ENCODE measurements around the gene DENND2A. TPM values are rescaled to one million over a fixed set of nuclear protein-coding genes. Genes with fewer than 3 reads are reported as not detected.

Gene DENND2A
- total RNA-seq, 2 donors from 2014 or later, result not detected

DNA sequence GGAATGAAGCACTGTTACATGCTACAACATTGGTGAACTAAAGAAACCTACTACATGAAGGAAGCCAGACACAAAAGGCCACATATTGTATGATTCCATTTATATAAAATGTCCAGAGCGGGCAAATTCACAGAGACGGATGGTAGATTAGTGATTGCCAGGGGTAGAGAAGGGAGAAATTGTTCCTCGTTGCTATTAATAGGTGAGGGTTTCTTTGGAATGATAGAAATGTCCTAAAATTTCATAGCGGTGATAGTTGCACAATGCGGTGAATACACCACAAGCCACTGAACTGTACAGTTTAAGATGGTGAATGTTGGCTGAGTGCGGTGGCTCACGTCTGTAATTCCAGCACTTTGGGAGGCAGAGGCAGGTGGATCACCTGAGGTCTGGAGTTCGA, 29.0 kb downstream of the DENND2A start:
- Mint-ChIP-seq H3K36me3 (ENCODE audit: insufficient read depth in 2 of 2) (no peaks in the 10 kb centered on the region), H3K4me3 (no peak overlapping the region), H3K27me3 (ENCODE audit: low read depth) (no peaks in the 10 kb centered on the region), H3K9me3 (no peaks in the 10 kb centered on the region), H3K27ac (no peak overlapping the region), H3K4me1 (ENCODE audit: low read depth) (no peaks in the 10 kb centered on the region)
- ATAC-seq (replicated peaks in 1 of 2) (no peak), DNase-seq (no peak)

DNA sequence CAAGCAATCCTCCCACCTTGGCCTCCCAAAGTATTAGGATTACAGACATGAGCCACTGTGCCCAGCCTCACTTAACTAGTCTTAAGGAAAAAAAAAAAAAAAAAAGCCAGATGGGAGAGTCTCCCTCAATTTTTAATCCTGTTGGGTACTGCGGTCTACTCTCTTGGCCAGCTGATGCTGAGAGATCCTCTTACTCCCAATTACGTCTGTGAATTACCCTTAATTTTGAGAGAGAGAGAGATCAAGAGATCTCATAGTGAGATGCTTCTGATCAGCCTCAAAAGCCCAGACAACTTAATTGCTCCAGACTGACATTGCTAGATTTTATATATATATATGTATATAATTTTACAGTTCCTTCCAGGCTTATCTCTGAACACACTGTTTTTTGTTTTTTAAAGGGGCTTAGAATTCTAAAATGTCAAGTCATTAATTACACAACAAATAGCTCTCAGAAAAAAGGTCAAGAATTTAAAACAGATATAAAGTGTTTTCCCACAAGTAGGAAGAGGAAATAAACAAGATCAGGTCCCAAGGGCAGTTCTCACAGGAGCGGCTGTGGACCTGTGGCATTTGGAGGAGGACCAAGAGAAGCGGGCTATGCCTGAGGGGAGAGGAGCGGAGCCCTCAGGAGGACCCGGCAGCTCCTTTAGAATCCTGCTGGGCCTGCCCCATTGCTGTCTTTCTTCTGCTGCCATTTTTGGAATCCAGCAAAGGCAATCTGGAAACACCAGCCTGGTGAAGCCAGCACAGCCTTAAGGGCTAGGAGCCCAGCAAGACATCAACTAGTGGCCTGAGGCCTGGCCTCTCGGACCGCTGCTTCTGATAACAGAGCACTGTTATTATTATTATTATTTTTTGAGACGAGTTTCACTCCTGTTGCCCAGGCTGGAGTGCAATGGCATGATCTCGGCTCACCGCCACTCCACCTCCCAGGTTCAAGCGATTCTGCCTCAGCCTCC, 30.1 kb downstream of the DENND2A start:
- ATAC-seq (replicated peaks in 1 of 2), result no peak
- Mint-ChIP-seq H3K27me3 (ENCODE audit: low read depth) (no peaks in the 10 kb centered on the region), H3K4me3 (no peak overlapping the region), H3K27ac (no peak overlapping the region), H3K36me3 (ENCODE audit: insufficient read depth in 2 of 2) (no peaks in the 10 kb centered on the region), H3K9me3 (no peaks in the 10 kb centered on the region), H3K4me1 (ENCODE audit: low read depth) (no peaks in the 10 kb centered on the region)
- DNase-seq, result no peak

DNA sequence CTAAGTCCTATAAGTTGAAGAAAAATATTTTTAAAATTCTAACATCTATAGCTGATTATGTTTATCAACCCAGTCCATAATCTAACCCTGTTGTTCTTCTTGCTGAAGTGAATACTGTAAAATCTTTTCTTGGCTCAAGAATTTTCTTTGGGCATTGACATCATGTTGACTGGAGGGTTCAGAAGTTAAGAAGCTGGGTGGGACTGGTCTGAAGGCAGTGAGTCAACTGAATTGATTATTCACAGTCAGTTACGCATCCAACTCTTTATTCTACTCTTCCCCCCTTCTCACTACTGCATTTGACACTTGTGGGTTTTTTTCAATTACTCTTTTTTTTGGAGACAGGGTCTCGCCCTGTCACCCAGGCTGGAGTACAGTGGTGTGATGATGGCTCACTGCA, 31.0 kb downstream of the DENND2A start:
- Mint-ChIP-seq H3K9me3 (no peaks in the 10 kb centered on the region), H3K27ac (no peak overlapping the region), H3K36me3 (ENCODE audit: insufficient read depth in 2 of 2) (no peaks in the 10 kb centered on the region), H3K4me1 (ENCODE audit: low read depth) (no peaks in the 10 kb centered on the region), H3K27me3 (ENCODE audit: low read depth) (no peaks in the 10 kb centered on the region), H3K4me3 (no peak overlapping the region)
- DNase-seq (no peak), ATAC-seq (replicated peaks in 1 of 2) (no peak)

GRCh38 chr7:140607441-140607989, 33.1 kb downstream of the DENND2A start:
- ATAC-seq (replicated peaks in 1 of 2) (no peak), DNase-seq (no peak)
- H3K4me3 Mint-ChIP-seq, result no peak overlapping the region
- no peak overlapping the region for H3K27ac Mint-ChIP-seq
- no peaks in the 10 kb centered on the region for H3K36me3 Mint-ChIP-seq (ENCODE audit: insufficient read depth in 2 of 2)
- no peaks in the 10 kb centered on the region for H3K4me1 Mint-ChIP-seq (ENCODE audit: low read depth)
- no peaks in the 10 kb centered on the region for H3K9me3 Mint-ChIP-seq
- no peaks in the 10 kb centered on the region for H3K27me3 Mint-ChIP-seq (ENCODE audit: low read depth)

DNA sequence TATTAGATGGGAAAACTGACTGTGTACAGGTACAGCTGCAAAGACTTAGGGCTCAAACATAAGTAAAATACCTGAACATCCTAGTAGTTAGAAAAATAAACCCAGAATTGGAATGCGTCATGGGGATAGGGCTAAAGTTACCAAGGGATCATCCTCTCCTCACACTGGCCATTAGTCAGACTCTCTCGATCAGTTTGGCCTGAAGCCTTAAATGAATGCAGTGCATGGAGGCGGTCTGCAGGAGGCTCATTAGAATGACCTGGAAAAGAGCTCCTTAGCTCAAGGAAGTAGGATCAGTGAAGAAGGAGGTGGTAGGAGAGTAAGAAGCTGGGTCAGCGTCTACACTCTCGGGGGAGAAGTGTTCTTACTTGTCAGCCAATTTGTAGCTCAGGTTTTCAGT, 35.3 kb downstream of the DENND2A start:
- H3K4me1 Mint-ChIP-seq (ENCODE audit: low read depth), result no peaks in the 10 kb centered on the region
- H3K27me3 Mint-ChIP-seq (ENCODE audit: low read depth), result peaks cover 7% of the 10 kb centered on the region
- no peak overlapping the region for H3K4me3 Mint-ChIP-seq
- H3K27ac Mint-ChIP-seq, result no peak overlapping the region
- ATAC-seq (replicated peaks in 1 of 2) (no peak), DNase-seq (no peak)
- H3K9me3 Mint-ChIP-seq, result no peaks in the 10 kb centered on the region
- no peaks in the 10 kb centered on the region for H3K36me3 Mint-ChIP-seq (ENCODE audit: insufficient read depth in 2 of 2)

DNA sequence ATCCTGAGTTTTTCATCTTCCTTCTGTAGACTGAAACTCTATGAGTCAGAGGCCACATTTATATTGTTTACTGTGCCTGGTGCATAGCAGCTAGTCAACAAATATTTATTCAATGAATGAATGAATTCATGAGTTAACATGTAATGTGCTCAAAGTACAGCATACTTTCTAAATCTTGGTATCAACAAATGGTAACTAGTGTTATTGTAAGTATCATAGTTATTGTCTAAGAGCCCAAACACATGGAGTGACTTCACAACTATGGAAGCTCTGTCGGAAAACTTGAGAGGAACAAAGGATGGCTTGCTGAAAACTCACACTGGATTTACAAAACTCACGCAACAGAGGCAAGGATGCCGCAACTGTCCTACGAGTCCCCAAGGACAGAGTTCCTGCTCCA, 35.9 kb downstream of the DENND2A start:
- no peak for ATAC-seq (replicated peaks in 1 of 2)
- no peaks in the 10 kb centered on the region for H3K4me1 Mint-ChIP-seq (ENCODE audit: low read depth)
- no peak overlapping the region for H3K27ac Mint-ChIP-seq
- H3K27me3 Mint-ChIP-seq (ENCODE audit: low read depth), result peaks cover 7% of the 10 kb centered on the region
- no peaks in the 10 kb centered on the region for H3K36me3 Mint-ChIP-seq (ENCODE audit: insufficient read depth in 2 of 2)
- no peaks in the 10 kb centered on the region for H3K9me3 Mint-ChIP-seq
- no peak for DNase-seq
- H3K4me3 Mint-ChIP-seq, result no peak overlapping the region

DNA sequence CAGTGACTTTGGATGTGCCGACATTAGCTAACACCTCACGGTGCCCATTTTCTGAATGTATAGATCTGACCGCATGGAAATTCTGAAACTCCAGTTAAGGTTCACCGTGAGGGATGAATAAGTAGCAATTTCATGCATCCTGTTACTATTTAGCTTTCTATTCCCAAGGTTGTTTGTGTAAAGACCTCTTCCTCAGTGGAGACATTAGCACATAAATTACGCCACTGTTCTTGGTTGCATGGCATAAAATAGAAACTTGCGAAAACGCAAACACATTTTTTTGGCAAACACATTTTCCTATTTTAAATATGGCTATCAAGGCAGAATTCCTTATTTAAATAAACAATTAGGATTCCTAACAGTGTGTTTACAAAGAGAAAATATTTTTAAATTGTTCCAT, 36.5 kb downstream of the DENND2A start:
- H3K4me1 Mint-ChIP-seq (ENCODE audit: low read depth), result no peaks in the 10 kb centered on the region
- no peak for DNase-seq
- H3K4me3 Mint-ChIP-seq, result no peak overlapping the region
- peaks cover 7% of the 10 kb centered on the region for H3K27me3 Mint-ChIP-seq (ENCODE audit: low read depth)
- ATAC-seq (replicated peaks in 1 of 2), result no peak
- no peaks in the 10 kb centered on the region for H3K36me3 Mint-ChIP-seq (ENCODE audit: insufficient read depth in 2 of 2)
- H3K27ac Mint-ChIP-seq, result no peak overlapping the region
- H3K9me3 Mint-ChIP-seq, result no peaks in the 10 kb centered on the region

- Mint-ChIP-seq H3K4me3 (no peak overlapping the region), H3K9me3 (no peaks in the 10 kb centered on the region), H3K4me1 (ENCODE audit: low read depth) (no peaks in the 10 kb centered on the region), H3K27ac (no peak overlapping the region), H3K27me3 (ENCODE audit: low read depth) (peaks cover 10% of the 10 kb centered on the region), H3K36me3 (ENCODE audit: insufficient read depth in 2 of 2) (no peaks in the 10 kb centered on the region)
- DNase-seq, result no peak
- no peak for ATAC-seq (replicated peaks in 1 of 2)
These were observed 38.9 kb downstream of the DENND2A start for GRCh38 chr7:140601566-140602174.

GRCh38 chr7:140600341-140600740, 40.3 kb downstream of the DENND2A start:
- Mint-ChIP-seq H3K36me3 (ENCODE audit: insufficient read depth in 2 of 2) (no peaks in the 10 kb centered on the region), H3K4me3 (no peak overlapping the region), H3K9me3 (no peaks in the 10 kb centered on the region), H3K27ac (no peak overlapping the region), H3K4me1 (ENCODE audit: low read depth) (no peaks in the 10 kb centered on the region), H3K27me3 (ENCODE audit: low read depth) (peaks cover 11% of the 10 kb centered on the region)
- ATAC-seq (replicated peaks in 1 of 2) (no peak), DNase-seq (no peak)

DNA sequence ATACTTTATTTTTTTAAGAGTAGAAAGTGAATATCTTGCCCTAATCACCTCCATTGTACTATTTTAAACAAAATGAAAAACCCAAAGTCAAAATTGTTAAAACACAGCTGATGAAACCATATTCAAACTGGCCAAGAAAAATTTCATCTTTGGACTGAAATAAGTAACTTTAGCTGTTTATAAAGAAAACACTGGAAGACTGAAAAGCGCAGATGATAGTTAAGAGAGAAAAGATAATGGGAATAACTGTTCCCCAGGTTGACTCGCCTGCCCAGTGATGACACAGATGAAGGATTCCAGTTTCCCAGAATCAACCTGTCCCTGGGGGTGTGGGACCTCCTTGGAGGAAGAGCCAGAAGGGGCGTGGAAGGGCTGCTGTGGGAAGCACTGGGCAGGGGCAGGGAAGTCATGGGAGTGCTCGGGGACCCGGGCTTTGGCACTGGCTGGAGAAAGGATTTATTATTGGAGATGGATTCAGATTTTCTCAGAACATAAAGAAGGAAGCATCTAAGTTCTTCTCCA, 43.1 kb downstream of the DENND2A start:
- Mint-ChIP-seq H3K27ac (no peak overlapping the region), H3K9me3 (no peaks in the 10 kb centered on the region), H3K36me3 (ENCODE audit: insufficient read depth in 2 of 2) (no peaks in the 10 kb centered on the region), H3K27me3 (ENCODE audit: low read depth) (peaks cover 22% of the 10 kb centered on the region), H3K4me3 (no peak overlapping the region), H3K4me1 (ENCODE audit: low read depth) (peaks cover 9% of the 10 kb centered on the region)
- DNase-seq (no peak), ATAC-seq (replicated peaks in 1 of 2) (no peak)

- H3K9me3 Mint-ChIP-seq, result no peaks in the 10 kb centered on the region
- peaks cover 9% of the 10 kb centered on the region for H3K4me1 Mint-ChIP-seq (ENCODE audit: low read depth)
- H3K27me3 Mint-ChIP-seq (ENCODE audit: low read depth), result peaks cover 17% of the 10 kb centered on the region
- ATAC-seq (replicated peaks in 1 of 2) (no peak), DNase-seq (no peak)
- H3K4me3 Mint-ChIP-seq, result no peak overlapping the region
- H3K36me3 Mint-ChIP-seq (ENCODE audit: insufficient read depth in 2 of 2), result no peaks in the 10 kb centered on the region
- H3K27ac Mint-ChIP-seq, result no peak overlapping the region
These were observed 43.8 kb downstream of the DENND2A start for GRCh38 chr7:140596519-140597427.

DNA sequence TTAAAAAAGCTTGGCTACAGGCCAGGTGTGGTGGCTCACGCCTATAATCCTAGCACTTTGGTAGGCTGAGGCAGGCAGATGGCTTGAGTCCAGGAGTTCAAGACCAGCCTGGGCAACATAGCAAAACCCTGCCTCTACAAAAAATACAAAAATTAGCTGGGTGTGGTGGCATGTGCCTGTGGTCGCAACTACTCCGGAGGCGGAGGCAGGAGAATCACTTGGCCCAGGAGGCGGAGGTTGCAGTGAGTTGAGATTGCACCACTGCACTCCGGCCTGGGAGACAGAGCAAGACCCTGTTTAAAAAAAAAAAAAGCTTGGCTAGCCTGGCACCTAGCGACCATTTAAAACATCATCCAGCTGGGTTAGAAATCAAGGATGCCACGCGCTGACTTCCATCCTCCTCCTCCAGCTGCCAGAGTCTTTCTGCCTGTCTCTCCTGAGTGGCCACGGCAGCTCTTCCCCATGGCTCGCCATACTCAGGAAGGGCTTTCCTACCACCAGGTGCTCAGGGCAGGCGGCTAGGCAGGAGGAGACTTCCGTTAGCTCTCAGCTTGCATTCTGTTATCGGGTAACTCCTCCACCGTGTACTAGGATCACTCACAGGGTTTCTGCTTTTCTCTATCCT, 45.0 kb downstream of the DENND2A start:
- Mint-ChIP-seq H3K36me3 (ENCODE audit: insufficient read depth in 2 of 2) (no peaks in the 10 kb centered on the region), H3K4me1 (ENCODE audit: low read depth) (peaks cover 9% of the 10 kb centered on the region), H3K27me3 (ENCODE audit: low read depth) (peaks cover 15% of the 10 kb centered on the region), H3K27ac (no peak overlapping the region), H3K4me3 (no peak overlapping the region), H3K9me3 (no peaks in the 10 kb centered on the region)
- ATAC-seq (replicated peaks in 1 of 2), result no peak
- no peak for DNase-seq

All from activated T-cell treated with anti-CD3 and anti-CD28 coated beads, Interleukin-2, amount 50 U/mL, for 72 hours (primary cell).